BLaER1 treated with 17β-estradiol and CSF1 and Interleukin-3, amounts not matched to agents 10 nM and 100 nM (cell line): ENCODE results near the gene ARHGAP24.

Source experiments
- H3K27ac ChIP-seq, 11 experiments: shearing (Covaris generic); formaldehyde crosslinking; 2 replicates each; pipeline ENCODE4 v1.8.1; 2022
- H3K27me3 ChIP-seq, 11 experiments: shearing (Covaris generic); formaldehyde crosslinking; 2 replicates each; pipeline ENCODE4 v1.8.1; 2022
- H3K36me3 ChIP-seq, 11 experiments: shearing (Covaris generic); formaldehyde crosslinking; 2 replicates each; pipeline ENCODE4 v1.8.1; 2022
- H3K4me1 ChIP-seq, 10 experiments: shearing (Covaris generic); formaldehyde crosslinking; 2 replicates each; pipeline ENCODE4 v1.8.1; 2022
- H3K4me2 ChIP-seq, 11 experiments: shearing (Covaris generic); formaldehyde crosslinking; 2 replicates each; pipeline ENCODE4 v1.8.1; 2022
- H3K4me3 ChIP-seq, 10 experiments: shearing (Covaris generic); formaldehyde crosslinking; 2 replicates each; pipeline ENCODE4 v1.8.1; 2022
- H3K9ac ChIP-seq, 11 experiments: shearing (Covaris generic); formaldehyde crosslinking; 2 replicates each; pipeline ENCODE4 v1.8.1; 2022
- H3K9me3 ChIP-seq, 11 experiments: shearing (Covaris generic); formaldehyde crosslinking; replicated peaks in 1 of 11; 2 replicates each; pipeline ENCODE4 v1.8.1; 2022
- H4K20me1 ChIP-seq, 11 experiments: shearing (Covaris generic); formaldehyde crosslinking; 2 replicates each; pipeline ENCODE4 v1.8.1; 2022
- Cebpa-rat ChIP-seq, 11 experiments: shearing (Covaris generic); IDR thresholded peaks; 2 replicates each; pipeline ENCODE4 v1.8.1; 2022

Gene ARHGAP24

DNA sequence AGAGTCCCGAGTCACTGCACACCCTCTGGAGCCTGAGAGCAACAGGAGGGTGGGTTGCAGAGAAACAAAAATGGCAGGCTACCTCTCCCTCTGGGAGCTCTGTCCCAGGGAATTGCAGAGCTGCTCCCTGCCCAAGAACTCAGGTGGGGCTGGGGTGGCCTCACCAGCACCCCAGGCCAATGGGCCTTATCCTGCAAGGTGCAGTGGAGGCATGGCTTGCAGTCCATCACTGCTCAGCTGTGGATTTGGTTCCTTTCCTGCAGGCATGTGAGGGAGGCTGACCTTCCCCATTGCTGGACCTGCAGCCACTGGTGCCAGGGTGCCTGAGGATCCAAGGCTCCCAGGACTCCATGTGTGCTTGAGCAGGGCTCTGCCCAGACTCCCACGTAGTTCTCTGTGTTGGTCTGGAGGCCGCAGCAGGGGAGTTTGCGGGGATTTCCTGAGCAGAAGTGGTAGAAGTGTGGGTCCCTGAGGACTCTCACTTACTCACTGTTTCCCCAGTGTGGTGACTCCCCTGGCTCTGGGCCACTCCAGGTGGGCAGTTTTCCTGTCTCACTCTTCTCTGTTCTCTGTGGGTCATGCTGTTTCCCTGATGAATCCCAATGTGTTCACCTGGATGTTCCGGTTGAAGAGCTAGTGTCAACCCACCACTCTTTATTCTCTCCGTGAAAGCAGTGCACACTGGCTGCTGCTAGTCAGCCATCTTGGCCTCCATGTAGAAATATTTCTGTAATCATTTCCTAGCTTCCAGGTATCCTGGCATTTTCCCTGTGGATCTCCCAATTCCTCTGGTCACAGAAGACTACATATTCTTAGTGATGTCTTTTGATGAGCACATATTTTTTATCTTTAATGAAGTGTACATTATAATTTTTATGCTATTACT, 82.3 kb downstream of the ARHGAP24 start:
- Histone ChIP-seq H3K36me3 (no peaks in the 10 kb centered on the region), H3K27ac (peak overlapping the region in 1 of 11 experiments; percentile 25; a peak in 1 of 22 replicates), H3K9me3 (peaks cover 9 to 30% (median 17%) of the 10 kb centered on the region in 11 experiments; a peak in 18 of 22 replicates), H3K27me3 (no peaks in the 10 kb centered on the region), H3K4me3 (no peak overlapping the region), H3K4me1 (peaks cover 0 to 29% (median 7%) of the 10 kb centered on the region in 10 experiments; a peak in 11 of 20 replicates), H3K4me2 (peak overlapping the region in 5 of 11 experiments; percentile 24 to 62 (median 48); a peak in 11 of 22 replicates), H3K9ac (no peak overlapping the region), H4K20me1 (no peaks in the 10 kb centered on the region)
- no peak for TF ChIP-seq Cebpa-rat (IDR thresholded peaks at IDR 0.05)

DNA sequence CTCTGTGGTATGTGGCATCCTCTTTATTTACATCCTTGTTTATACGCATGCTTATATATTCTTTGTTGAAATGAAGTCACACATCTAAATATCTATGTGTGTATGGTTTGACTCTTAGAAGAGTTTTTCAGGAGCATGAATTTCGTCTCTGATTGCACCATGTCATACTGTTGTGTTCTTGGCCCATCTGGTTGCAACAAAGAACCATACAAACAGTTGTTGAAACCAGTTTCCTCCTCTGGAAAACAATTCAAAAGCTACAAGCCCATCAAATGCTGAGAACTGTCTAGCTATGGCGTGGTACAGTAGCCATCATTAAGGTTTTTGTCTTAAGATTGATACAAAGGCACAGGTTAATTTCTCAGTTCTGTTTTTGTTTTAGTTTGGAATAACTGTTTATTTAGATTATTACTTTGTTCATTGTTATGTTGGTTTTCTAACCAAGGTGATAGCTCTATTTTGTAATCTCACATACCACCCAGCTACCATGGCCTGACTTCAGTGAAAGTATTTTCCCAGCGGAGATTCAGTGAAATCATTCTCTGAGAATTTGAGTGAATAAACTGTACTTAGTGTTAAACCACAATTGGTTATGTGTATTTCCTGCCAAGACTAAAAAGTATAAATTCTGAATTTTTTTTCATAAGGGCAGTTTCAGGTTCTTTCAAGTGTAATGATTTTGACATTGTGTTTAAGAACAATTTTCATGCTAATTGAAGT, 91.0 kb downstream of the ARHGAP24 start:
- H4K20me1 ChIP-seq = no peaks in the 10 kb centered on the region
- H3K4me3 ChIP-seq = no peak overlapping the region
- no peak for TF ChIP-seq Cebpa-rat (IDR thresholded peaks at IDR 0.05)
- no peaks in the 10 kb centered on the region for H3K27me3 ChIP-seq
- 0 out of 22 replicates have a peak, but pooled peaks cover 0 to 7% (median 0%) of the 10 kb centered on the region in 11 experiments for H3K9me3 ChIP-seq
- no peak overlapping the region for H3K4me2 ChIP-seq
- no peak overlapping the region for H3K9ac ChIP-seq
- no peaks in the 10 kb centered on the region for H3K4me1 ChIP-seq
- H3K27ac ChIP-seq = no peak overlapping the region
- no peaks in the 10 kb centered on the region for H3K36me3 ChIP-seq

GRCh38 chr4:85569730-85570299, 94.9 kb downstream of the ARHGAP24 start:
- no peak for TF ChIP-seq Cebpa-rat (IDR thresholded peaks at IDR 0.05)
- Histone ChIP-seq H3K9me3 (no peaks in the 10 kb centered on the region), H3K27ac (no peak overlapping the region), H3K4me3 (no peak overlapping the region), H3K27me3 (no peaks in the 10 kb centered on the region), H3K4me2 (no peak overlapping the region), H3K4me1 (peaks cover 0 to 6% (median 0%) of the 10 kb centered on the region in 10 experiments; a peak in 1 of 20 replicates), H4K20me1 (no peaks in the 10 kb centered on the region), H3K36me3 (no peaks in the 10 kb centered on the region), H3K9ac (no peak overlapping the region)

DNA sequence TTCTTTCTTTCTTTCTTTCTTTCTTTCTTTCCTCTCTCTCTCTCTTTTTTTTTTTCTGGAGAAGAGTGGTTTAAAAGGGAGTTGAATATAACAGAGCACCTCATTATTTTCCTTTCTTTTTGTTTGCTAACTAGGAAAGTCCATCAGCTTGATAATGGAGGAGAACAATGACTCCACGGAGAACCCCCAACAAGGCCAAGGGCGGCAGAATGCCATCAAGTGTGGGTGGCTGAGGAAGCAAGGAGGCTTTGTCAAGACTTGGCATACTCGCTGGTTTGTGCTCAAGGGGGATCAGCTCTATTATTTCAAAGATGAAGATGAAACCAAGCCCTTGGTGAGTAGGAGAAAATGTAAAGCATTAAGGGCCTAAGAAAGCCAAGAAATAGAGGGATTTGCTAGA, 95.4 kb downstream of the ARHGAP24 start:
- Histone ChIP-seq H4K20me1 (no peaks in the 10 kb centered on the region), H3K4me2 (no peak overlapping the region), H3K9me3 (no peaks in the 10 kb centered on the region), H3K27ac (no peak overlapping the region), H3K4me1 (peaks cover 0 to 6% (median 0%) of the 10 kb centered on the region in 10 experiments; a peak in 1 of 20 replicates), H3K27me3 (no peaks in the 10 kb centered on the region), H3K4me3 (no peak overlapping the region), H3K36me3 (no peaks in the 10 kb centered on the region), H3K9ac (no peak overlapping the region)
- TF ChIP-seq Cebpa-rat (IDR thresholded peaks at IDR 0.05) = no peak

- Histone ChIP-seq H3K9ac (no peak overlapping the region), H3K4me3 (no peak overlapping the region), H3K9me3 (no peaks in the 10 kb centered on the region), H4K20me1 (no peaks in the 10 kb centered on the region), H3K36me3 (no peaks in the 10 kb centered on the region), H3K4me1 (peaks cover 0 to 6% (median 0%) of the 10 kb centered on the region in 10 experiments; a peak in 1 of 20 replicates), H3K27ac (no peak overlapping the region), H3K4me2 (no peak overlapping the region), H3K27me3 (no peaks in the 10 kb centered on the region)
- TF ChIP-seq Cebpa-rat (IDR thresholded peaks at IDR 0.05) = no peak
These were observed 96.1 kb downstream of the ARHGAP24 start for GRCh38 chr4:85571008-85571407.

DNA sequence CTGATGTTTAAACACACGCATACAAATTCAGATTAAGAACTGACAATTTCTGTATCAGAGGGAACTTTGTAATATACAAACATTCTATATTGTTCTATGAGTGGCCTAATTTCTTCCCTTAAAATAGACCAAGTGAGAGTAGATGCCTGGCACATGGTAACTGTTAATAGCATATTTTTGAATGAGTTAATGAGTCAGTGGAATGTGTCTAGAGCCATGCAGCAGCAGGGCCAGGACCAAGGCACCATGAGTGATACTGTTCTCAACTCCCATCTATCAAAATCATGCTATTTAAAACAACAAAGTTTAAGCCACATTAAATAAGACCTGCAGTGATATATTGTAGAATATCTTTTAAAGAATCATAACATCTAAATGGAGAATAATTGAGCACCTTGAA, 98.3 kb downstream of the ARHGAP24 start:
- Histone ChIP-seq H3K4me3 (no peak overlapping the region), H3K4me1 (peaks cover 0 to 6% (median 0%) of the 10 kb centered on the region in 10 experiments; a peak in 1 of 20 replicates), H3K9ac (no peak overlapping the region), H4K20me1 (no peaks in the 10 kb centered on the region), H3K36me3 (no peaks in the 10 kb centered on the region), H3K9me3 (no peaks in the 10 kb centered on the region), H3K4me2 (no peak overlapping the region), H3K27ac (no peak overlapping the region), H3K27me3 (no peaks in the 10 kb centered on the region)
- TF ChIP-seq Cebpa-rat (IDR thresholded peaks at IDR 0.05) = no peak

GRCh38 chr4:85577307-85577706, 102.4 kb downstream of the ARHGAP24 start:
- H3K27me3 ChIP-seq = no peaks in the 10 kb centered on the region
- H3K9me3 ChIP-seq = no peaks in the 10 kb centered on the region
- H3K27ac ChIP-seq = no peak overlapping the region
- no peak overlapping the region for H3K4me2 ChIP-seq
- H4K20me1 ChIP-seq = no peaks in the 10 kb centered on the region
- no peak for TF ChIP-seq Cebpa-rat (IDR thresholded peaks at IDR 0.05)
- H3K36me3 ChIP-seq = no peaks in the 10 kb centered on the region
- H3K9ac ChIP-seq = no peak overlapping the region
- no peak overlapping the region for H3K4me3 ChIP-seq
- H3K4me1 ChIP-seq = no peaks in the 10 kb centered on the region; a peak in 1 of 20 replicates

DNA sequence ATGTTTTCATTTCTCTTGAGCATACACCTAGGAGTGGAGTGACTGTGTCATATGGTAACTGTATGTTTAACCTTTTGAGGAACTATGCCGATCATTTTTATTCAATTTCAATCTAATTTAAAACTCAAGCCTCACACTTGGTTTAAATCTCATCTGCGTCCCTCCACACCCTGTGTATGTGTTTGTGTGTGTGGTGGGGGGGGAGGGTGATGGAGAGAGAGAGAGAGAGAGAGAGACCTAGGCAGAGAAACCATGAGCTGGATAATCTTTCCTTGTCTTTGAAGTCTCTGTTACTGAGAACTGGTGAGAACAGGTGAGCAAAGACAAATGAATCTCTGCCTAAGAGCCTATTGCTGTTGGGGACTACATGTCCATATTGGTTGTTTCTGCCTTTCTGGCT, 105.0 kb downstream of the ARHGAP24 start:
- no peak overlapping the region for H3K4me2 ChIP-seq
- no peak overlapping the region for H3K4me3 ChIP-seq
- TF ChIP-seq Cebpa-rat (IDR thresholded peaks at IDR 0.05) = no peak
- peaks cover 0 to 2% (median 0%) of the 10 kb centered on the region in 11 experiments; a peak in 1 of 22 replicates for H3K9me3 ChIP-seq
- no peak overlapping the region for H3K27ac ChIP-seq
- H3K4me1 ChIP-seq = peaks cover 0 to 6% (median 0%) of the 10 kb centered on the region in 10 experiments; a peak in 1 of 20 replicates
- no peaks in the 10 kb centered on the region for H3K27me3 ChIP-seq
- no peaks in the 10 kb centered on the region for H3K36me3 ChIP-seq
- no peaks in the 10 kb centered on the region for H4K20me1 ChIP-seq
- no peak overlapping the region for H3K9ac ChIP-seq

- H3K27ac ChIP-seq = no peak overlapping the region
- H4K20me1 ChIP-seq = no peaks in the 10 kb centered on the region
- H3K9ac ChIP-seq = no peak overlapping the region
- H3K4me1 ChIP-seq = peaks cover 0 to 6% (median 0%) of the 10 kb centered on the region in 10 experiments; a peak in 1 of 20 replicates
- TF ChIP-seq Cebpa-rat (IDR thresholded peaks at IDR 0.05) = no peak
- no peaks in the 10 kb centered on the region for H3K36me3 ChIP-seq
- peaks cover 0 to 7% (median 0%) of the 10 kb centered on the region in 11 experiments; a peak in 2 of 22 replicates for H3K9me3 ChIP-seq
- no peaks in the 10 kb centered on the region for H3K27me3 ChIP-seq
- no peak overlapping the region for H3K4me2 ChIP-seq
- H3K4me3 ChIP-seq = no peak overlapping the region
These were observed 105.5 kb downstream of the ARHGAP24 start for GRCh38 chr4:85580489-85580888.
